ENCODE measurements around the gene ZRANB2. TPM values are rescaled to one million over a fixed set of nuclear protein-coding genes. Genes with fewer than 3 reads are reported as not detected.

Gene ZRANB2
- total and polyA plus RNA-seq, 2 donors = 53.6 to 162 TPM

GRCh38 chr1:71047635-71048607 lies 32.9 kb downstream of the ZRANB2 start, which contains the start of gene PTGER3:
TSS of gene PTGER3 (minus strand) at chr1:71047816. CDS start at chr1:71047577, 239 bp downstream.
- H3K4me1 ChIP-seq (ENCODE audit: insufficient read depth) = no peaks in the 10 kb centered on the region
- DNase-seq (ENCODE audit: extremely low spot score) = peak; percentile 15
- 8% methylated on average over 56 of the region's 56 CpGs for WGBS
- H3K36me3 ChIP-seq (ENCODE audit: insufficient read depth) = no peaks in the 10 kb centered on the region
- H3K4me3 ChIP-seq (ENCODE audit: low read depth, low read length) = peak within 1 kb of the TSS; percentile 45
- no peak within 1 kb of the TSS for H3K27ac ChIP-seq (ENCODE audit: low read depth)

- no peak for DNase-seq (ENCODE audit: extremely low spot score)
Observed at GRCh38 chr1:71046891-71047634, 33.8 kb downstream of the ZRANB2 start.

GRCh38 chr1:71045463-71046028 lies 35.3 kb downstream of the ZRANB2 start:
- WGBS = 78% methylated on average over 16 of the region's 16 CpGs
- DNase-seq (ENCODE audit: extremely low spot score) = no peak
- Histone ChIP-seq H3K27ac (ENCODE audit: low read depth) (no peak overlapping the region), H3K4me1 (ENCODE audit: insufficient read depth) (no peaks in the 10 kb centered on the region), H3K4me3 (ENCODE audit: low read depth, low read length) (no peak overlapping the region), H3K36me3 (ENCODE audit: insufficient read depth) (no peaks in the 10 kb centered on the region)

More at GRCh38 chr1:71046891-71047634, 33.8 kb downstream of the ZRANB2 start:
- H3K4me3 ChIP-seq (ENCODE audit: low read depth, low read length) = peak overlapping the region; percentile 45
- H3K36me3 ChIP-seq (ENCODE audit: insufficient read depth) = no peaks in the 10 kb centered on the region
- 1% methylated on average over 73 of the region's 73 CpGs for WGBS
- H3K27ac ChIP-seq (ENCODE audit: low read depth) = no peak overlapping the region
- H3K4me1 ChIP-seq (ENCODE audit: insufficient read depth) = no peaks in the 10 kb centered on the region

GRCh38 chr1:71044833-71045232 lies 36.0 kb downstream of the ZRANB2 start:
- Histone ChIP-seq H3K36me3 (ENCODE audit: insufficient read depth) (no peaks in the 10 kb centered on the region), H3K27ac (ENCODE audit: low read depth) (no peak overlapping the region), H3K4me3 (ENCODE audit: low read depth, low read length) (no peak overlapping the region), H3K4me1 (ENCODE audit: insufficient read depth) (no peaks in the 10 kb centered on the region)
- WGBS = 87% methylated on average over 1 of the region's 1 CpG
- DNase-seq (ENCODE audit: extremely low spot score) = no peak

- no peak overlapping the region for H3K27ac ChIP-seq (ENCODE audit: low read depth)
- no peaks in the 10 kb centered on the region for H3K36me3 ChIP-seq (ENCODE audit: insufficient read depth)
Observed at GRCh38 chr1:71043065-71043464, 37.8 kb downstream of the ZRANB2 start.

GRCh38 chr1:71041806-71042205 lies 39.0 kb downstream of the ZRANB2 start:
- no peaks in the 10 kb centered on the region for H3K36me3 ChIP-seq (ENCODE audit: insufficient read depth)
- no peaks in the 10 kb centered on the region for H3K4me1 ChIP-seq (ENCODE audit: insufficient read depth)
- H3K27ac ChIP-seq (ENCODE audit: low read depth) = no peak overlapping the region
- no peak overlapping the region for H3K4me3 ChIP-seq (ENCODE audit: low read depth, low read length)
- DNase-seq (ENCODE audit: extremely low spot score) = no peak
- WGBS = 51% methylated on average over 2 of the region's 2 CpGs

More at GRCh38 chr1:71043065-71043464, 37.8 kb downstream of the ZRANB2 start:
- no peak for DNase-seq (ENCODE audit: extremely low spot score)
- Histone ChIP-seq H3K4me1 (ENCODE audit: insufficient read depth) (no peaks in the 10 kb centered on the region), H3K4me3 (ENCODE audit: low read depth, low read length) (no peak overlapping the region)

GRCh38 chr1:71039661-71040262 lies 41.1 kb downstream of the ZRANB2 start:
- H3K4me1 ChIP-seq (ENCODE audit: insufficient read depth) = no peaks in the 10 kb centered on the region
- no peaks in the 10 kb centered on the region for H3K36me3 ChIP-seq (ENCODE audit: insufficient read depth)
- no peak overlapping the region for H3K27ac ChIP-seq (ENCODE audit: low read depth)
- DNase-seq (ENCODE audit: extremely low spot score) = no peak
- no peak overlapping the region for H3K4me3 ChIP-seq (ENCODE audit: low read depth, low read length)

- Histone ChIP-seq H3K36me3 (ENCODE audit: insufficient read depth) (no peaks in the 10 kb centered on the region), H3K27ac (ENCODE audit: low read depth) (no peak overlapping the region)
Observed at GRCh38 chr1:71038942-71039341, 41.9 kb downstream of the ZRANB2 start.

GRCh38 chr1:71037829-71038620 lies 42.8 kb downstream of the ZRANB2 start:
- WGBS = 56% methylated on average over 2 of the region's 2 CpGs
- no peak overlapping the region for H3K27ac ChIP-seq (ENCODE audit: low read depth)
- H3K4me1 ChIP-seq (ENCODE audit: insufficient read depth) = no peaks in the 10 kb centered on the region
- no peak overlapping the region for H3K4me3 ChIP-seq (ENCODE audit: low read depth, low read length)
- no peak for DNase-seq (ENCODE audit: extremely low spot score)
- H3K36me3 ChIP-seq (ENCODE audit: insufficient read depth) = no peaks in the 10 kb centered on the region

More at GRCh38 chr1:71038942-71039341, 41.9 kb downstream of the ZRANB2 start:
- WGBS = 79% methylated on average over 2 of the region's 2 CpGs
- DNase-seq (ENCODE audit: extremely low spot score) = no peak
- no peak overlapping the region for H3K4me3 ChIP-seq (ENCODE audit: low read depth, low read length)
- H3K4me1 ChIP-seq (ENCODE audit: insufficient read depth) = no peaks in the 10 kb centered on the region

- DNase-seq (ENCODE audit: extremely low spot score) = no peak
- no peak overlapping the region for H3K4me3 ChIP-seq (ENCODE audit: low read depth, low read length)
- no peaks in the 10 kb centered on the region for H3K4me1 ChIP-seq (ENCODE audit: insufficient read depth)
- no peak overlapping the region for H3K27ac ChIP-seq (ENCODE audit: low read depth)
- WGBS = 93% methylated on average over 9 of the region's 9 CpGs
- H3K36me3 ChIP-seq (ENCODE audit: insufficient read depth) = no peaks in the 10 kb centered on the region
Observed at GRCh38 chr1:71037066-71037465, 43.8 kb downstream of the ZRANB2 start.

- no peak for DNase-seq (ENCODE audit: extremely low spot score)
- H3K4me1 ChIP-seq (ENCODE audit: insufficient read depth) = no peaks in the 10 kb centered on the region
- H3K4me3 ChIP-seq (ENCODE audit: low read depth, low read length) = no peak overlapping the region
- H3K27ac ChIP-seq (ENCODE audit: low read depth) = no peak overlapping the region
- WGBS = 100% methylated on average over 1 of the region's 1 CpG
- no peaks in the 10 kb centered on the region for H3K36me3 ChIP-seq (ENCODE audit: insufficient read depth)
Observed at GRCh38 chr1:71033136-71033535, 47.7 kb downstream of the ZRANB2 start.

GRCh38 chr1:71031426-71031825 lies 49.4 kb downstream of the ZRANB2 start:
- no peak for DNase-seq (ENCODE audit: extremely low spot score)
- no peaks in the 10 kb centered on the region for H3K36me3 ChIP-seq (ENCODE audit: insufficient read depth)
- H3K4me3 ChIP-seq (ENCODE audit: low read depth, low read length) = no peak overlapping the region
- no peaks in the 10 kb centered on the region for H3K4me1 ChIP-seq (ENCODE audit: insufficient read depth)
- H3K27ac ChIP-seq (ENCODE audit: low read depth) = no peak overlapping the region

GRCh38 chr1:71030026-71030425 lies 50.8 kb downstream of the ZRANB2 start:
- Histone ChIP-seq H3K4me3 (ENCODE audit: low read depth, low read length) (no peak overlapping the region), H3K4me1 (ENCODE audit: insufficient read depth) (no peaks in the 10 kb centered on the region), H3K36me3 (ENCODE audit: insufficient read depth) (no peaks in the 10 kb centered on the region), H3K27ac (ENCODE audit: low read depth) (no peak overlapping the region)
- DNase-seq (ENCODE audit: extremely low spot score) = no peak
- WGBS = 41% methylated on average over 1 of the region's 1 CpG
